ENCODE data around the gene NRG2.

The NRG2 gene

DNA sequence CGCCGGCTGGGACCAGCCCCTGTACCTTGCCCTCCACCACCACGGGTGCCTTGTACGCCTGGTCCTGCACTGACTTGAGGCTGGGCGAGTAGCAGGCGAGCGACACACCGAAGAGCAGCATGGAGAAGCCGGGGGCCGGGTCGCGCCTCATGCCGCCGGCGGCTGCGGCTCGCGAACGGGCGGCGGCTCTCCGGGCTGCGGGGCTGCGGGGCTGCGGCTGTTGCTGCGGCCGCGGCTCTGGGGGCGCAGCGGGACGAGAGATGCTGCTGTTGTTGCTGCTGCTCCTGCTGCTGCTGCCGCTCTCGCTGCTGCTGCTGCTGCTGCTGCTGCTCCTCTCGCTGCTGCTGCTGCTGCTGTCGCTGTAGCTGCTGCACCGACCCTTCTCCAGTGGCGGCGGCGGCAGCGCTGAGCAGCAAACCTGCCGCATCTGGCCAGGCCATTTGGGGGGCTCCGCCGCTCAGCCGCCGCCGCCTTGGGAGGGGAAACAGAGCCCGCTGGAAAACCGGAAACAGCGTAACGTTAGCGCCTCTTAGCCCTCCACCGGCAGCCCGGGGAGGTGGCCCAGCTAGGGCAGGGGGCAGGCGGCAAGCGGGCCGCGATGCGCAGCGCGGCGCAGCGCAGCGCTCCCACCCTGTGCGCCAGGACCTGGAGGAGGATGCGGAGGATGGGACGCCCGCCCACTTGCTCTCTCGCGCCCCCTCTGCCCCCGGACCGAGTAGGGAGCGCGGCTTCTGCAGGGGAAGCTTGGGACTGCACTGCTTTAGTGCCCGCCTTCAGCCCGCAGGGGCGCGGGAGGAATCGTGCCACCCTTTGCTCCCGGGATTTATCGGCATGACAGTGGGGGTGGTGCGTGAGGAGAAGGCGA is at the start of gene NRG2:
NRG2 (minus strand) TSS at position 657 of the 865 bp plus-strand sequence.
- no peak for DNase-seq

DNA sequence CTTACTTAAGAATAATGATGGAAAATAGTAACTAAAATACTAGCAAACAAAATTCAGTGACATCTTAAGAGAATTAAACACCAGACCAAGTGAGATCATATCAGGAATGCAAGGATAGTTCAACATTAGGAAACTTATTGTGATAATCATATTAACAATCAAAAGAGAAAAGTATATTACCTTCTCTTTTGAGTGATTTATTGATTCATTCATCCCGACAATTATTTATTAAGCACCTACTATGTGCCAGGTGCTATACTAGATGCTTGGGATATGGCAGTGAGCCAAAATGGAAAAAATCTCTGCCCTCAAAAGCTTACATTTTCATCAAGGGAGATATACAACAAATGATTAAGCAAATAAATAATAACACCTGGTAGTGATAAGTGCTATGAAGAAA is 47.2 kb upstream of the NRG2 start:
- no peak for DNase-seq

DNA sequence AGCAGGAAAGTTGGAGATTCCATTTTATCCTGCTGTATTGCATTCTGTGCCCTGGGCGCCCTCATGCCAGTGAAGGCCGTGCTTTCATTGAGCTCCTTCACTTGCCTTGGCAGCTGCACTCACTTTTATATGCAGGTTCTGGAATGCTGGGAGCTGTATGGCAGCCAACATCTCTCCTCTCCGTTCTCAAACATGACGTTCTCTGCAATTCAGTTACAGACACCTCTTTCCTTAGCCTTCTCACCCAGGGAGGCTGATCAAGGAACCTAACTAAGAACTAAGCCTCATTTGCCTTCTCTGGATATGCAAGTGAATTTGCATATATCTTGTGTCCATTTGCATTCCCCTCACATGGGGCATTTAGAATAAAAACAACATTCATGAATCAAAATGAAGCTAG is 41.4 kb upstream of the NRG2 start:
- no peak for DNase-seq

DNA sequence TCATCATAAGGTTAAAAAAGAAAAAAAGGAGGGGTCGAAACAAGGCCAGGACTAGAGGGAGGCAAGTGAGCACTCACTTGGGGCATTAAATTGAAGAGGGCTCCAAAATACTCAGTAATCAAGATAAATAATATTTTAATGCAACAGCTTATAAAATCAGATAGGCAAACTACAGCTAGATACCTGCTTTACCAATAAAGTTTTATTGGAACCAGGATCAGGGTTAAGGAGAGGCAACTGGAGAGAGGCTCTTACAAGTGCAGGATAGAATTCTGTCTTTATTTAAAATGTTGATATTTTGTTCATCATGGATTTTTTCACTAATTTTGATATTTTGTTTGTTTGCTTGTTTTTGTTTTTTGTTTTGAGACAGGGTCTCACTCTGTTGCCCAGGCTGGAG is 40.6 kb upstream of the NRG2 start:
- DNase-seq, result no peak

DNA sequence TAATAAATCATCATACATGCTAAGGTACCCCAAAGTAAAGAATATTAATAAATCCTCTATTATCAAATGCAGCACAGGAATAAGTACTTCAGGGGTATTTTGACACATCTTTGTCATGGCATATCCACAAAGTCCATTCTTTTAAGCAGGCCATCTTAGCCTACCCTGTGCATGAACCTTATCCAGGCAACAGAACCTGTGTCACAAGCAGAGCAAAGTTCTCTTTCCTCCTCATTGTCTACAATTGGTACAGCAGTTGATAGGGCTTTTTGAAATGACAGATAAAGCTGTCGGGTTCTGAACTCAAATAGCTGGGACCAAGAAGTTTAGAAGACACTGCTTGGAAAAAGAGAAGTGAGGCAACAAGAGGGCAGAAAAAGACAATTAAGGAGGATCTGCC is 40.0 kb upstream of the NRG2 start:
- DNase-seq, result no peak

DNA sequence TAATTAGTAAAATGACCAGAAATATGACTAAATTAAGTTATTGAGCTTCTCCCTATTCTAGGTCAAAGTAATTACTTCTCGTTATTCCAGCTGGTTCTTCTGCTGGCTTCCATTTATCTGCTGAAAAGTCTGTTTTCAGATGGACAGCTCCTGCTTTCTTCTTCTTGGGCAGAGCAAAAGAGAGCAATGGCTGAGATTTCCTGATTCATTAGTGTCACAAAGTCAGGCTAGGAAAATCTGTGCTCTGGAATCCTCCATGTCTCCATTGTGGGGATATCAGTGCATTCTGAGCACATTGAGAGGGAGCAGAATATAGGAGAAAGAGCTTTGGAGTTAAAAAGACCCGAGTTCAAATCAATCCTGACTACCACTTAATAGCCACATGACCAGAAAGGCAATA is 33.7 kb upstream of the NRG2 start:
- no peak for DNase-seq

DNA sequence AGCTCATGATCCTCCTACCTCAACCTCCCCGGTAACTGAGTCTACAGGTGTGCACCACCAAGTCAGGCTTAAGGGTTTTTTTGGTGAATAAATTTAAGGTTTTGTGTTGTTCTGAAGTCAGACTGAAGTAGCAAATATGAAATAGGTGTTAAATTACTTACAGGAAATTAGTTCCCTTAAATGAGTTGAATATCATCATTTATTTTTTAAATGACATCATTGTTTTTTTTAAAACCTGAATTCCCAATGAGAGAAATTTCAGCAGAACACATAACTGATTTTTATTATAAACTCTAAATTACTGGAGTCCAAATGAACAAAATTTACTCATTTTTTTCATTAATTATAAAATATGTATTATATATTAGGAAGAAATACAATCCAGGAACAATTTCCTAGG is 33.0 kb upstream of the NRG2 start:
- no peak for DNase-seq

DNA sequence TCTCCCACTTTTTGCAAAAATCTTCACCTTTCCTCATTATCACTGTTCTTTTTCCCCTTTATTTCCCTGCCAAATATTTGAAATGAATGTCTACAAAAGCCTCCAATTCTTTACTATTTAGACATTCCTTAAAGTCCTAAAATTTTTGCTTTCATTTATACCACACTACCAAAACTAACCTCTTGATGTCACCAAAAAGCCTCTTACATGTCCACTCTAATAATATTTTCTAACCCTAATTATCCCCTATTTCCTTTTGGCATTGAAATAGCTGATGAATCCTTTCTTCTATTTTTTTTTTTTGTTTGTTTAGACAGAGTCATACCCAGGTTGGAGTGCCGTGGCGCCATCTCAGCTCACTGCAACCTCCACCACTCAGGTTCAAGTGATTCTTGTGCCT is 32.3 kb upstream of the NRG2 start:
- no peak for DNase-seq

DNA sequence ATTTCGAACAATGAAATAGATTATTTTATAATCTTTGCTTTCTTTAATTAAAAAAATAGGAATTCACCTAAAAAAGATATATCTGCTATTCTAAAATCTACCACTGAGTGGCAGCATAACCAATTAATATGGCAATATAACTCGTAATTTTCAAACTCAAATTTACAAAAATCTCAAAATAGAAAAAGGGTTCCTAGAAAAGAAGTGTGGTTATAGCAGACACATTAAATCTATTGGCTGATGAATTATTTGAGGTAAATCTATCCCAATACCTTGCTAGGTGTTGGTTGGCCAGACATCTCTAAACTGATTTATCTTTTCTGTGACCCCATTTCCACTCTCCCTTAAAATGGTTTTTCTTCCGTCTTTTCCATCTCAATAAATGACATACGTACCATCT is 30.2 kb upstream of the NRG2 start:
- peak in 1 of 2 experiments; percentile 6 for DNase-seq

DNA sequence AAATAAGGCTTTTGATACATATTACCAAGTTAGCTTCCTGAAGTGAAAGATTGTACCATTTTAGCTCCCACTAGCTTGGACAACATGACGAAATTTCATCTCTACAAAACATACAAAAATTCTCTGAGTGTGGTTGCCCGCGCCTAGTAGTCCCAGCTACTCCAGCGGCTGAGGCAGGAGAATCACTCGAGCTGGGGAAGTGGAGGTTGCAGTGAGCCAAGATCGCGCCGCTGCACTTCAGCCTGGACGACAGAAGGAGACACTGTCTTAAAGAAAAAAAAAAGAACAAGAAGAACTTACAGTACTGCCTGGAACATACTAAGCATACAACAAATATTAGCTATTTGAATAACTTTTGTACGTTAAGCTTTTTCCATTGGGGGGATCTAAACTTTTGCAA is 29.7 kb upstream of the NRG2 start:
- DNase-seq, result no peak

DNA sequence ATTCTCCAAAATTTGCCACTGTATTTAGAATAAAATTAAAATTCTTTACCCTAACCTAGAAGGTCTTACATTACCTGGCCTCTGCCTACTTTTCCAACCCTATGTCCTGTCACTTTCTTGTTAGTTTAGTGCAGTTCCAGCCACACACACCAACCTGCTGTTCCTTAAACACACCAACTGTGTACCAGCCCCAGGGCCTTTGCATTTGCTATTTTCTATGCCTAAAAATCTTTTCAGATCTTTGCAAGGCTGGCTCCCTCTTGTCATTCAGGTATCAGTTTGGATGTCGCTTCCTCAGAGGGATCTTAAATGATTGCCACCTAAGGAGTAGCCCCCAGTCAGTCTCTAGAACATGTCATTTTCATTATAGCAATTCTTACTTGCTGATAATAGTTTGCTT is 17.7 kb upstream of the NRG2 start:
- DNase-seq, result no peak

DNA sequence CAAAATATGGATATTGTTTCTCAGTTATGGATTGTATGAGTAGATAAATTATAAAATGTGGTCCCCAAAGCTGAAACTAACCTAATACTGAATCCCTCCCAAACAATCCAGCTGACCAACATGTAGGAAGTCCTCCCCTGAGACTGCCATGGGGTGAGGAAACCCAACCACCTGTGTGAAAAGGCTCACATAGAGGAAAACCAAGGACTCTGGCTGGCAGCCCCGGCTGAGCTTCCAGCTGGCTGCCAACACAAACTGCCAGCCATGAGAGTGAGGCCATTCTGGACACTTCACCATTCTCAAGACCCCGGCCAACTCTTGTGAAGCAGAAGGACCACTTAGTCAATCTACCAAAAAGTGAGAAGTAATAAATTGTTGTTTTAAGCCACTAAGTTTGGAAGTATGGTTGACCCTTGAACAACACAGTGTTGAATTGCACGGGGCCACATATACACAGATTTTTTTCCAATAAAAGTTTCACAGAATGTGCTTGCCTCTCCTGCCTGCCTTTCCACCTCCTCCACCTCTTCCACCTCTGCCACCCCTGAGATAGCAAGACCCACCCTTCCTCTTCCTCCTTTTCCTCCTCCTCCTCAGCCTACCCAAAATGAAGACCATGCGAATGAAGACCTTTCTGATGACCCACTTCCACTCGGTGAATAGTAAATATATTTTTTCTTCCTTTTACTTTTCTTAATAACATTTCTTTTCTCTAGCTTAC is 15.3 kb upstream of the NRG2 start:
- DNase-seq, result no peak

DNA sequence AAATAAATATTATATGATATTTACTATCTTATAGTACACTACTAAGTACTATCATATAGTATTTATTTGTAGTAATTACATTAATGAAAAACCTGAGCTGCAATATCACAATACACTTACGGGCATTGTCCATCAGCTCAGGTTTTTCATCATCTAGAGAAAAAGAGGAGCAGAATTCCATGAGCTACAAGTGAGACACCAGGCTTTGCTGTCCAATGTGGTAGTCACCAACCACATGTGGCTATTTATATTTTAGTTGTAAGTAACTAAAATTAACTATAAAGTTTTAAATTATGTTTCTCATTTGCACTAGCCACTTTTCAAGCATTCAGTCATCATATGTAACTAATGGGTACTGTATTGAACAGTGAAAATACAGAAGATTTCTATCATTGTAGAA is 13.8 kb upstream of the NRG2 start:
- no peak for DNase-seq

DNA sequence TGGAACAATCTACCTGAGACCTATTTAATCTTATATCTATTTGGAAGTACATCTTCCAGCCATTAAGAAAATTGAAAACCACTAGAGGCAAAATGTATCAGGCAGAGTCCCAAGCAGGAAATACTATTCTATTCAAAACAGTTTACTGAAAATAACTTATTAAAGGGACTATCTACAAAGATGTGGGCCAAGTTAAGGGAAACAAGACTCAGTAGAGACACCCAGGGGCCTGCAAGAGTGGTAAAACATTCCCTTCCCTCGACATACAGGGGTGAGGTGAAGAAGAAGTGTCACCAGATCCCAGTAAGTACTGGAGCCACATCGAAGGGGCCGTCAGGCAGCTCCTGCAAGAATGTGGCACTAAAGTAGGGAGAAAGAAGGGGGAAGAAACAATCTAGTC is 12.1 kb upstream of the NRG2 start:
- DNase-seq, result no peak

DNA sequence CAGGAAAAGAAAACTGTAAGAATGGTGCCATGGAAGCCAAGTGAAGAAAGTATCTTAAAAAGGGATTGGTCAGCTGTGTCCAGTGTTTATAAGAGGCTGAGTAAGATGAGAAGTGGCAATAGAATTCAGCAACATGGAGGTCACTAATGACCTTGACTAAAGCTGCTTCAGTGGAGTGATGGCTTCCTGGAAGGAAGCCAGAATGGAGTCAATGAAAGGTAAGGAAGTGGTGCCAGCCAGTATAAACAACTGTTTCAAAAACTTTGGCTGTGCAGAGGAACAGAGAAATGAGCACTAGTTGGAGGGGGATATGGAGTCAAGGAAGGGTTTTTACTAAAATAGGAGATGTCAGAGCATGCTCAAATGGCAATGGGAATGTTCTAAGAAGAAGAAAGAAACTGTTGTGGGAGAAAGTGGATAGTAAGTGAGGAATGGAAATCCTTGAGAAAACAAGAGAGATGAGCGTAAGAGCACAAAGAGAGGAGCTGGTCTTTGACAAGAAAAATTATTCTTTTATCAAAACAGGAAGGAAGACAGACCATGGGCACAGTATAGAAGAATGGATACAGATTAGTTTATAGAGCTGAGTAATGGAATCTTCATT is 11.1 kb upstream of the NRG2 start:
- no peak for DNase-seq

DNA sequence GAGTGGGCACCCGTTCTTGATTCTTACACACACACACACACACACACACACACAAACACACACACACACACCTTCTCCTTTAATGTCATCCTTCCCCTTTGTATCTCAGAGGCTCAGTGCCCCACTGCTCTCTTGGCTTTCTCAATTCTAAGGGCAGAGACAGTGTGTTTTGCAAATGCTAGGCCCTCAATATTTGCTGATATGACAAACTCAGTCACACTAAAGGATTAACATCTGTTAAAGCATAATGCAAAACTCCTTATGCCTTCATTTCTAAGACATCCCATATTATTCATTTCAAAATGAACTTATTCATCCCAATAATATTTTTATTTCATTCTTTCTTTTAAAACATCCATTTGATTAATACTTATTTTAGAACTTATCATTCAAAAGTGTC is 8.9 kb upstream of the NRG2 start:
- DNase-seq, result no peak

DNA sequence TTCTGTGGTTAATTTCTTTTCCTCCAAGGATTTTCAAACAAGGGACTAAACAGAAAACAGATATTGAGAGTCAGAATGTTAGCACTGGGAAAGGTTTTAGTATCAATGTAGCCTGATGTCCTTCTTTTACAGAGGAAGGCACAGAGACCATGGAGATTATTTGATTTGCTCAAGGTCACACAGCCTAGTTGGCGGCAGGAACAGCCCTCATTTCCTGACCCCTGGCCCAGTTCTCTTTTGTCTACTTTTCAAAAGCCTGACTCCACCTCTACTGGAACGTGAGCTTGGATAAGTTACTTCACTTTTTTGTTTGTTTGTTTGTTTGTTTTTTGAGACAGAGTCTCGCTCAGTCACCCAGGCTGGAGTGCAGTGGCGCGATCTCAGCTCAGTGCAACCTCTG is 6.6 kb upstream of the NRG2 start:
- no peak for DNase-seq

DNA sequence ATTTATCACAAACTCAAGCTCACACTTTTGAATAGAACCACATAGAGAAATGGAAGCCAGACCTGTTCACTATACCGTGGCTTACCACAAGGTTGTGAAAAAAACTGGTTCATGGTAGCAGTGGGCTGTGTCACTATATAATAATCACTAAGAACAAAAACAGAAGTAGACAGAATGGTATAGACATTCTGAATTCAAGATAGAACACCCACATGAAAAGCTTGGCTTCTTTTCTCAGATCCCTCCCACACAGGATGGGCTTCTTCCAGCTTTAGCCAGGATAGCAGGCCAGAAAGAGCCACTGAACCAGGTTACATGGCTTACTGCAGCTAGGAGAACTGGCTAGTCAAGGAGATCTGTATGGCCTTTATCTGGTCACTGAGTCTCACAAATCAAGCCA is 6.1 kb upstream of the NRG2 start:
- no peak for DNase-seq

DNA sequence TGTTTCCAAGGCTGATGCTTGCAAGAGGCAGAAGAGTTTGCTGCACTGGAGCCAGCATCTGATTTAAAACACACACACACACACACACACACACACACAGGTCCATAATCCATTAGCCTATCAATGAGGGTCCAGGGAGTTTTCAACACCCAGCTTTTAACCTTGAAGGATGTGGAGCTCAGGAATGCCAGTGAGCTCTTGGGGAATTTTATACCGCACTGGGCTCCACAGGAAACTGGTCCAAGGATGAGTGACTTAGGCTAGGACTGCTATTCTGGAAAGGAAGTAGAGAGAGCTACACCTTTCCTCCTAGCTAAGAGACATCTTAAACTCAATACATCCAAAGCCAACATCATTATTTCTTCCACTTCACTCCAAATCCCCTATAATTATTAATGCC is 942 bp upstream of the NRG2 start:
- DNase-seq, result no peak

DNA sequence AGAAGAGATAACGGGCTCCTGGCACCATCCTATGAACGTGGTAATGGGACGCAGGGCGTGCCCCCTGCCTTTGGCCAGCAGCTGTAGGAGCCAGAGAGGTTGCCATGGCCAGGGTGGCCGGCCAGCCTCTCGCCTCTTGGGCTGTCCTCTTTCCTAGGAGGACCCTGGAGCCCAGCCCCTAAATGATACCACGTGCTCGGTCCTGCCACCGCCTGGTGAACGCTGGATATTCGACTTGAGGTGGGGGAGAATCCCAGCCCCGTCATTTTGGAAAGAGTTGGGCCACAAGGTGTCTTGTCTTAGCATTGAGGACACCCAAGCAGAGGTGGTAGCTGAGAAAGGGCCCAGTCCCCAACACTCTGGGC is 391 bp upstream of the NRG2 start:
- DNase-seq, result no peak

DNA sequence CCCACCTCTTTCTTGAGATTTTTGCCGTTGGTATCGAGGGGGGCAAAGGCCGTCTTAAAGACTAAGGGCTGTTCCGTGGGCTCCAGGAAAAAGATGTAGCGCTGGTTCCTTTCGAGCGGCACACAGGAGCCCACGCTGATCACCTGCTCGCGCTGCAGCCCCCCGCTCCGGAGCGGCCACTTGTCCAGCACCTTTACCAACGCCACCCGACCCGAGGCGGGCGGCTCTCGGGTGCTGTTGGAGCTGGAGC is 781 bp downstream of the NRG2 start:
- no peak for DNase-seq

DNA sequence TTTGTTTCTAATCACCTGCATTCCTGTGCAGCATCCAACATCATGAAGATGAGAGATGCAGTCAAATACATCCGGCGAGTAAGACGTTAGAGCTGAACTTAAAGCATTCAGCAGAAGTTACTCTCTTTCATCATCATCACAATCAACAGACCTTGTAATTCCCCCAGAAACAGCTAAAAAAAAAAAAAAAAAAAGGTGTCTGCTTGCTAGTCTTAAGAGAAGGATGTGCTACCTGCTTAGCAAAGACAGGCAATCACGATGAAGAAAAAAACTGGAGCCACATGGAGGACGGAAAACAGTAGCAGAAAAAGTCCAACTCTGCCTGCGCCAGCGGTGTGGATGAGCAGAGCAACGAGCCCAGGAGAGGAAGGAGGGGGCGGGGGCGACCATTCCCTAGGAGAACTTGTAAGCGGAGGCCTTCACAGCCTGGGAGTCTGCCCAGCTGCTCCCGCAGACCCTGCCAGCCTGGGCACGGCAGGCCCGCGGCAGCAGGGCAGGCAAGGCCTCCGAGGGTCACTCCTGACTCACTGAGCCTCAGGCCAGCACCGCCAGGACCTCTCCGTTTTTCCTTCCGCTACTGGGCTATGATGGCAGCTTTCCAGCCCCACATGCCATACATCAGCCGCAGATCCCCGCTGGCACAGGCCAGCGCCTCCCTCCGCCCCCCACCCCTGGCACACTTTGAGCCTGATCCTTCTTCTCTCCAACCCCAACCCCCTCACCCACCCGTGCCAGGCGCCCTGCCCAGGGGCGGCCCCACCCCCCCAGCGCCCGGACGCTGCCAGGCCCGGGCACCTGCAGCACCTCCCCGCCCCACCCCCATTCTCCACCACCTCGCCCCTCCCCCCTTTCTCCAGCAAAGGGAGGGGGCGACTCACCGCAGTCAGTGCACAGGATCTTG is 1.4 kb downstream of the NRG2 start:
- peak in 1 of 2 experiments; percentile 11 for DNase-seq

DNA sequence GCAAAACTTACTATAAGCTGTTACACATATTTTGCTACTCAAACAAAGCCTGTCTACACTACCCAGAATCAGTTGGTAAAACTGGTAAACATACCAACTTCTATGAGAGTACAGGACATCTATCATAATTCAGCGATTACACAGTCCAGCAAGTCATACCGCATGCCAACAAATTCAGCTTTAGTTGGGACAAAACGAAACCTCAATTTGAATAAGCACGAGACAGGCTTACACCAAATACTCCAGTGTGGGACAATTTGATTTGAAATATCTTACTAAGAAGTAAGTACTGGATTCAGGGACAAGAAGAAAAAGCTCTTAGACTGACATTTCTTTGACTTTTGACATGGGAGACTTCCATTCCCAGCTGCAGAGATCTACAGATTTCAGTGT is 2.0 kb downstream of the NRG2 start:
- no peak for DNase-seq

DNA sequence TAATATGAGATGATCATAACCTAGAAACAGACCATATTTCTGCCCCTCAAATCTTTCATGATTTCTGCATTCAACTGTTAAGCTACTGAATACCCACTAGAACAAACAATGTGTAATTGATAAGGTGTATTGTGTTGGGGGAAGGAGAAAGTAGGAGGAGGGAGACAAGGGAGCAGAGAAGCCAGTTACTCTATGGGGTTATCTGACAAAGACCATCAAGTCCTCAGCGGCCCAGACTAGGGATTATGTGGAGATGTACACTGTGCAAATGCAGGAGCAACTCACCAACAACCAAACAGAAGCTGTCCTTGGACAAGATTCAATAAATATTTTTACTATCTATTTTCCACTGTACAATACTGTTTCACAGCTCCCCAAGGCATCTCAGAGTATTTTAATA is 2.7 kb downstream of the NRG2 start:
- DNase-seq, result no peak
